GM12864 (cell line): Measurements from ENCODE around the gene SAMD3.
"Not testable (repeated sequence)": the region's sequence is repeated elsewhere in the genome, so short reads cannot be mapped to it uniquely, and the experiment has no call there.

Experiments used
- DNase-seq: peaks from one replicate; pipeline ENCODE4 v3.0.0-alpha.2; 2011; ENCODE audit warnings: low read depth
- H3K4me3 ChIP-seq: 2 replicates; pipeline ENCODE4 v1.5.1; 2011; ENCODE audit warnings: mild to moderate bottlenecking, low read depth, low read length, control low read depth
- TF ChIP-seq, protein P1 (sequence below): IDR thresholded peaks from 2 replicates; pipeline ENCODE4 v1.5.1; 2011; ENCODE audit warnings: low read depth, mild to moderate bottlenecking, moderate library complexity, low read length, control low read depth, inconsistent platforms; ENCODE audit errors: missing control alignments

The SAMD3 gene

DNA sequence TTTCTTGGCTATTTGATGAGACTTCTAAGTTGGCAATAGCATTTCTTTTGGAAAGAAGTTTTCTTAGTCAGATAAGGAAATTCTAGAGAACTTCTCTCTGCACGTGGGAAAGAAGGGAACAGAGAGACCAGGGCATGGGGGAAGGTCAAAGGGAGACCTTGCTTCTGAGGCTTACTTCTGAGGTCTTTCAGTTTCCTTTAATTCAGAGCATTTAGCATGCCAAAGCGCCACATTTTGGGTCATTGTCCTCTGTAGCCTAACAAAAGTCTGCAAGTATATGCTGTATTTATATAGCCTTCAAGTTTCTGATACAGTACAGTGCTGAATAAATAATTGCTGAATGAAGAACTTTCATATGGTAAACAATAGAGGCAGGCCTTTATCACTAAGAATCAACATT, 95.6 kb downstream of the SAMD3 start:
- H3K4me3 ChIP-seq = no peak overlapping the region
- TF ChIP-seq, protein P1, sequence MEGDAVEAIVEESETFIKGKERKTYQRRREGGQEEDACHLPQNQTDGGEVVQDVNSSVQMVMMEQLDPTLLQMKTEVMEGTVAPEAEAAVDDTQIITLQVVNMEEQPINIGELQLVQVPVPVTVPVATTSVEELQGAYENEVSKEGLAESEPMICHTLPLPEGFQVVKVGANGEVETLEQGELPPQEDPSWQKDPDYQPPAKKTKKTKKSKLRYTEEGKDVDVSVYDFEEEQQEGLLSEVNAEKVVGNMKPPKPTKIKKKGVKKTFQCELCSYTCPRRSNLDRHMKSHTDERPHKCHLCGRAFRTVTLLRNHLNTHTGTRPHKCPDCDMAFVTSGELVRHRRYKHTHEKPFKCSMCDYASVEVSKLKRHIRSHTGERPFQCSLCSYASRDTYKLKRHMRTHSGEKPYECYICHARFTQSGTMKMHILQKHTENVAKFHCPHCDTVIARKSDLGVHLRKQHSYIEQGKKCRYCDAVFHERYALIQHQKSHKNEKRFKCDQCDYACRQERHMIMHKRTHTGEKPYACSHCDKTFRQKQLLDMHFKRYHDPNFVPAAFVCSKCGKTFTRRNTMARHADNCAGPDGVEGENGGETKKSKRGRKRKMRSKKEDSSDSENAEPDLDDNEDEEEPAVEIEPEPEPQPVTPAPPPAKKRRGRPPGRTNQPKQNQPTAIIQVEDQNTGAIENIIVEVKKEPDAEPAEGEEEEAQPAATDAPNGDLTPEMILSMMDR = no peak
- DNase-seq = no peak

DNA sequence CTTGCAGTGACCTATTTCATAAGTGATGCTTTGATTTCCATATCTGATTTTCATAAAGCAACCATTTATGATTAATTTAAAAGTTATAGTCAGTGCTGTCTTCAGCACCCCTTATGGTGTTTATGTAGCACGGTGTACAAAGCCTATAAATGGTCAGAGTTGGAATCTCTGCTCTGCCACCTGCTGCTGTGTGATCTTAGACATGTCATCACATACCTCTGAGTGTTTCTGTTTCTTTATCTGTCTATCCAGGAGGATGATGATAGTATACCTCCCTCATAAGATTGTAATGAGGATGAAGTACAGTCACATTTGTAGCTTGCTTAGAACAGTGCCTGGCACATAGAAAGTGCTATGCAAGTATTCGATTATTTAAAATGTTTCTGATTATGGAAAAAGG, 100.5 kb downstream of the SAMD3 start:
- no peak overlapping the region for H3K4me3 ChIP-seq
- TF ChIP-seq, protein P1 = no peak
- no peak for DNase-seq

DNA sequence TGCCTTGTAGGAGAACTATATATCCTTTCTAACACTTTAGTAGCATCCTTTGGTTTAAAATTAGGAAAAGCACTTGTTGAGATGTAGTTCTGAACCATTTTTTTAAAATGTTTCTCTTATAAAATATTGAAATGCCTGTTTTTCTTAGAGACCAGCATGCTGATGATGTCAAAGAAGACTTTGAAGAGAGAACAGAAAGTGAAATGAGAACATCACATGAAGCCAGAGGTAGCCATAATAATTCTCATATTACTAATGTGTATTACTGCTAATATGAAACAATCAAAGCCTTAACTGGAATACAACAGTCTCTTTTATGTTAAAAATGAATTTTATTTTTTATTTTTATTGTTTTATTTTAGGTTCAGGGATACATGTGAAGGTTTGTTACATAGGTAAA, 102.0 kb downstream of the SAMD3 start:
- H3K4me3 ChIP-seq = no peak overlapping the region
- TF ChIP-seq, protein P1 = no peak
- no peak for DNase-seq

DNA sequence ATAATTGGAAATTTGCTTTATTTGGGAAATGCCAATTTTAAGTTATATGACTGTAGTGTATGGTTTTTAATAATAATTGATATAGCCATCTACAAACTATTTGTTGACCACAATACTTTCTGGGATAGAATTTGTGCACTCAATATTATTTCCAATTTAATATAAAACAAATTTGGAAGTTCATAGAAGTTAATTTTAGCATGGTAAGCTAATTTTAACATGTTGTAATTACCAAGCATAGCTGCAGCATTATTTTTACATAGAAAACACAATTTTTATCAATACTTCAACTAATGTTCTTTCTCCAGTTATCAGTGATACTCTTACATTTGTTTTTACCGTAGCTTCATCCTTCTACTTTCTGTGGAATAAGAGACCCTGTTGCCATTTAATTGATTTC, 103.5 kb downstream of the SAMD3 start:
- TF ChIP-seq, protein P1 = no peak
- no peak overlapping the region for H3K4me3 ChIP-seq

DNA sequence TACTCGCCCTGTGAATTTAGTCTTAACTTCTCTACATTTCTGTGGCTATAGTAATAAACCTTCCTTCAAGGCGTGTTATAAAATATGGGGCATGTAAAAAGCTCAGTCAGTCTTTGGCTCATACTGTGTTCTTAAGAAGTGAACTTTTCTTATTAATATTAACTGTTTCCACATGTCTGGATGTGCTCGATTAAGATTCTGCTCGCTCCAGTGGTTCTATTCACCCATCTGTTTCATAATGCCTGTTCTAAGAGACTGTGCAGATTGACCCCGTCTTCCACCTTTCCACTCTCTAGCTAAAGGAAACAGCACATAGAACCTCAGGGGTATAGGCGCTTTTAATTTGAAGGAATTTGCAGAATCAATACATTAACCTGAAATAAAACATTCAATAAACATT, 104.5 kb downstream of the SAMD3 start:
- DNase-seq = no peak
- H3K4me3 ChIP-seq = no peak overlapping the region
- TF ChIP-seq, protein P1 = no peak

More for the DNA sequence above, 103.5 kb downstream of the SAMD3 start:
- DNase-seq = no peak

DNA sequence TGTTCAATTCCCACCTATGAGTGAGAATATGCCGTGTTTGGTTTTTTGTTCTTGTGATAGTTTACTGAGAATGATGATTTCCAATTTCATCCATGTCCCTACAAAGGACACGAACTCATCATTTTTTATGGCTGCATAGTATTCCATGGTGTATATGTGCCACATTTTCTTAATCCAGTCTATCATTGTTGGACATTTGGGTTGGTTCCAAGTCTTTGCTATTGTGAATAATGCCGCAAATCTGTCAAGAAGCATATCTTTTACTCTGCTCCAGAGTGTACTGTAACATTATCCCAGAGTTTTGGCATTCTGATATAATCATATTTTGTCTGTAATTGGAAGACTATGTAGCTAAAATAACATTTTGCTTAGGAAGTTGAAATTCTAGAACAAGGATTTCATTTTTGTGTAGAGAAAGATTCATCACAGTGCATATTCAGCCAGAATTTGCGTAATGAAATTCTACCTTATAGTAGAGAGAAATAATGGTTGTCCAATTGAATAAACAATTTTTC, 105.5 kb downstream of the SAMD3 start:
- DNase-seq, H3K4me3 ChIP-seq: not testable (repeated sequence)

DNA sequence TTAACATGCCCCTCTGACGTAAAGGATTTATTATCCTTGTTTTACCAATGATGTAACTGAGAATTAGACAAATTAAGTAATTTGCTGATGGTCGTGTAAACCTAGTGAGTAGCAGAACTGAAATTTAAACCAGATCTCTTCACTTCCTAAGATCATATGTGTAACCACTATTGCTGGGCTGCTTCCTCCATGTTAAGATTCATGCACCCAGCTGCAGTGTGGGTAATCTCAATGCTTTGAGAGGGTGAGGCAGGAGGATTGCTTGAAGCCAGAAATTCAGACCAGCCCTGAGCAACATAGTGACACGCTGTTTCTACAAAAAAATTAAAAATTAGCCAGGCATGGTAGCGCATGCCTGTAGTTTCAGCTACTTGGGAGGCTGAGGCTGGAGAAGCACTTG, 106.5 kb downstream of the SAMD3 start:
- peak; percentile 51 for DNase-seq
- TF ChIP-seq, protein P1 = no peak
- H3K4me3 ChIP-seq = no peak overlapping the region
